ENCODE results near the gene CTF1. TPM values are rescaled to one million over a fixed set of nuclear protein-coding genes. Genes with fewer than 3 reads are reported as not detected.
"Not testable (repeated sequence)": the region's sequence is repeated elsewhere in the genome, so short reads cannot be mapped to it uniquely, and the experiment has no call there.

CTF1 gene
- total and polyA plus RNA-seq, 3 experiments from 2014 or later, result 0.33 TPM; not detected in 2

GRCh38 chr16:30889721-30890120 lies 6.7 kb upstream of the CTF1 start:
- ChIA-PET CTCF (interaction anchor here (5.8 kb wide), 1 partner anchor 12 kb away, joined by 33 read pairs; no protein-coding TSS in a partner anchor), POLR2A (interaction anchor here (1.6 kb wide), 1 partner anchor 12 kb away, joined by 5 read pairs; no protein-coding TSS in a partner anchor)
- peak overlapping the region in 2 of 8 donors; percentile 52 to 67 for H3K27ac Mint-ChIP-seq
- peaks cover 30 to 44% (median 36%) of the 10 kb centered on the region in 3 donors for H3K4me1 Mint-ChIP-seq
- H3K27me3 Mint-ChIP-seq, result peaks cover 0 to 2% of the 10 kb centered on the region in 2 donors
- Histone ChIP-seq H3K27me3 (ENCODE audit: insufficient read depth, low read length, poor library complexity, severe bottlenecking) (no peaks in the 10 kb centered on the region), H3K9me3 (ENCODE audit: low read length) (no peaks in the 10 kb centered on the region), H3K27ac (ENCODE audit: low read depth, low read length) (no peak overlapping the region), H3K36me3 (ENCODE audit: insufficient read depth, low read length) (peaks cover 6% of the 10 kb centered on the region), H3K4me3 (ENCODE audit: low read length) (no peak overlapping the region), H3K4me1 (ENCODE audit: insufficient read depth, low read length) (peaks cover 13% of the 10 kb centered on the region)
- H3K9me3 Mint-ChIP-seq, result no peaks in the 10 kb centered on the region
- peaks cover 0 to 59% (median 15%) of the 10 kb centered on the region in 3 donors for H3K36me3 Mint-ChIP-seq
- peak overlapping the region in 1 of 7 donors; percentile 87 for H3K4me3 Mint-ChIP-seq
- no peak for DNase-seq

- POLR2A ChIA-PET, result not testable (repeated sequence)
- H3K4me1 Mint-ChIP-seq, result peaks cover 38 to 49% (median 42%) of the 10 kb centered on the region in 3 donors
Observed at GRCh38 chr16:30891043-30891823, 5.2 kb upstream of the CTF1 start.

GRCh38 chr16:30892670-30893416 lies 3.6 kb upstream of the CTF1 start:
- Histone ChIP-seq H3K4me1 (ENCODE audit: insufficient read depth, low read length) (peaks cover 19% of the 10 kb centered on the region), H3K36me3 (ENCODE audit: insufficient read depth, low read length) (peaks cover 6% of the 10 kb centered on the region), H3K4me3 (ENCODE audit: low read length) (peak overlapping the region; percentile 79), H3K9me3 (ENCODE audit: low read length) (no peaks in the 10 kb centered on the region), H3K27ac (ENCODE audit: low read depth, low read length) (peak overlapping the region; percentile 64), H3K27me3 (ENCODE audit: insufficient read depth, low read length, poor library complexity, severe bottlenecking) (no peaks in the 10 kb centered on the region)
- H3K9me3 Mint-ChIP-seq, result no peaks in the 10 kb centered on the region
- peaks cover 43 to 59% (median 51%) of the 10 kb centered on the region in 3 donors for H3K4me1 Mint-ChIP-seq
- peak overlapping the region; percentile 35 to 97 (median 86) for H3K27ac Mint-ChIP-seq
- POLR2A ChIA-PET, result interaction anchor here (1.5 to 1.8 kb wide), 3 partner anchors 9 to 18 kb away, joined by 3 to 6 read pairs (median 5); no protein-coding TSS in a partner anchor
- CTCF ChIA-PET, result interaction anchor here (0.5 to 5.8 kb wide), 8 partner anchors 9 to 169 kb away, joined by 3 to 33 read pairs (median 3); no protein-coding TSS in a partner anchor
- peaks cover 0 to 37% (median 11%) of the 10 kb centered on the region in 3 donors for H3K36me3 Mint-ChIP-seq
- H3K27me3 Mint-ChIP-seq, result peaks cover 0 to 2% of the 10 kb centered on the region in 2 donors
- peak overlapping the region; percentile 83 to 94 (median 87) for H3K4me3 Mint-ChIP-seq
- DNase-seq, result no peak

More at GRCh38 chr16:30891043-30891823, 5.2 kb upstream of the CTF1 start:
- H3K27ac Mint-ChIP-seq, result peak overlapping the region in 5 of 8 donors; percentile 10 to 86 (median 66)
- H3K4me1 ChIP-seq (ENCODE audit: insufficient read depth, low read length), result peaks cover 13% of the 10 kb centered on the region
- H3K27ac ChIP-seq (ENCODE audit: low read depth, low read length); H3K4me3 ChIP-seq (ENCODE audit: low read length); H3K27me3 ChIP-seq (ENCODE audit: insufficient read depth, low read length, poor library complexity, severe bottlenecking); H3K36me3 ChIP-seq (ENCODE audit: insufficient read depth, low read length); H3K27me3 Mint-ChIP-seq; DNase-seq; H3K9me3 ChIP-seq (ENCODE audit: low read length); H3K9me3 Mint-ChIP-seq: not testable (repeated sequence)
- CTCF ChIA-PET, result interaction anchor here (5.8 kb wide), 1 partner anchor 10 kb away, joined by 33 read pairs; no protein-coding TSS in a partner anchor
- peaks cover 0 to 49% (median 11%) of the 10 kb centered on the region in 3 donors for H3K36me3 Mint-ChIP-seq
- H3K4me3 Mint-ChIP-seq, result peak overlapping the region in 4 of 7 donors; percentile 9 to 87 (median 27)

- peaks cover 19% of the 10 kb centered on the region for H3K4me1 ChIP-seq (ENCODE audit: insufficient read depth, low read length)
- Mint-ChIP-seq H3K36me3 (peaks cover 0 to 34% (median 11%) of the 10 kb centered on the region in 3 donors), H3K4me3 (peak overlapping the region; percentile 83 to 94 (median 87)), H3K27ac (peak overlapping the region; percentile 35 to 97 (median 86)), H3K27me3 (peaks cover 0 to 2% of the 10 kb centered on the region in 2 donors), H3K4me1 (peaks cover 43 to 59% (median 51%) of the 10 kb centered on the region in 3 donors), H3K9me3 (no peaks in the 10 kb centered on the region)
- no peaks in the 10 kb centered on the region for H3K9me3 ChIP-seq (ENCODE audit: low read length)
- peak overlapping the region; percentile 79 for H3K4me3 ChIP-seq (ENCODE audit: low read length)
- ChIA-PET POLR2A (interaction anchor here (1.5 to 1.8 kb wide), 3 partner anchors 9 to 19 kb away, joined by 3 to 6 read pairs (median 5); no protein-coding TSS in a partner anchor), CTCF (interaction anchor here (0.5 to 5.8 kb wide), 6 partner anchors 8 to 170 kb away, joined by 3 to 33 read pairs (median 4); no protein-coding TSS in a partner anchor)
- peaks cover 6% of the 10 kb centered on the region for H3K36me3 ChIP-seq (ENCODE audit: insufficient read depth, low read length)
- H3K27ac ChIP-seq (ENCODE audit: low read depth, low read length), result peak overlapping the region; percentile 64
- no peaks in the 10 kb centered on the region for H3K27me3 ChIP-seq (ENCODE audit: insufficient read depth, low read length, poor library complexity, severe bottlenecking)
- peak; percentile 17 to 67 (median 33) for DNase-seq
Observed at GRCh38 chr16:30893417-30893743, 3.0 kb upstream of the CTF1 start.

- peak; percentile 61 to 86 (median 75) for DNase-seq
- peaks cover 2% of the 10 kb centered on the region for H3K36me3 ChIP-seq (ENCODE audit: insufficient read depth, low read length)
- H3K4me3 ChIP-seq (ENCODE audit: low read length), result peak within 1 kb of the TSS; percentile 79
- peaks cover 0 to 2% of the 10 kb centered on the region in 2 donors for H3K27me3 Mint-ChIP-seq
- H3K27me3 ChIP-seq (ENCODE audit: insufficient read depth, low read length, poor library complexity, severe bottlenecking), result no peaks in the 10 kb centered on the region
- no peaks in the 10 kb centered on the region for H3K9me3 ChIP-seq (ENCODE audit: low read length)
- H3K27ac ChIP-seq (ENCODE audit: low read depth, low read length), result peak within 1 kb of the TSS; percentile 64
- peaks cover 0 to 28% (median 6%) of the 10 kb centered on the region in 3 donors for H3K36me3 Mint-ChIP-seq
- H3K4me3 Mint-ChIP-seq, result peak within 1 kb of the TSS; percentile 83 to 94 (median 88)
- peaks cover 19% of the 10 kb centered on the region for H3K4me1 ChIP-seq (ENCODE audit: insufficient read depth, low read length)
- peak within 1 kb of the TSS; percentile 87 to 97 (median 92) for H3K27ac Mint-ChIP-seq
- peaks cover 41 to 56% (median 47%) of the 10 kb centered on the region in 3 donors for H3K4me1 Mint-ChIP-seq
- no peaks in the 10 kb centered on the region for H3K9me3 Mint-ChIP-seq
- ChIA-PET CTCF (interaction anchor here (0.5 to 5.8 kb wide), 5 partner anchors 8 to 170 kb away, joined by 3 to 33 read pairs (median 4); no protein-coding TSS in a partner anchor), POLR2A (interaction anchor here (1.5 to 1.8 kb wide), 3 partner anchors 8 to 19 kb away, joined by 3 to 6 read pairs (median 5); no protein-coding TSS in a partner anchor)
Observed at GRCh38 chr16:30893744-30894539, 2.5 kb upstream of the CTF1 start, which contains the start of gene BCL7C. TSS of gene BCL7C (minus strand) at chr16:30894077. CDS start at chr16:30893944, 133 bp downstream.

- CTCF ChIA-PET, result no interaction called here
Observed at GRCh38 chr16:30894540-30895368, 1.7 kb upstream of the CTF1 start.

More at GRCh38 chr16:30894540-30895368, 1.7 kb upstream of the CTF1 start:
- Histone ChIP-seq H3K4me3 (ENCODE audit: low read length) (no peak overlapping the region), H3K27me3 (ENCODE audit: insufficient read depth, low read length, poor library complexity, severe bottlenecking) (no peaks in the 10 kb centered on the region), H3K27ac (ENCODE audit: low read depth, low read length) (peak overlapping the region; percentile 64), H3K36me3 (ENCODE audit: insufficient read depth, low read length) (no peaks in the 10 kb centered on the region), H3K4me1 (ENCODE audit: insufficient read depth, low read length) (peaks cover 19% of the 10 kb centered on the region), H3K9me3 (ENCODE audit: low read length) (no peaks in the 10 kb centered on the region)
- Mint-ChIP-seq H3K27me3 (peaks cover 0 to 2% of the 10 kb centered on the region in 2 donors), H3K36me3 (peaks cover 0 to 23% (median 3%) of the 10 kb centered on the region in 3 donors), H3K27ac (peak overlapping the region; percentile 87 to 95 (median 92)), H3K4me1 (peaks cover 41 to 54% (median 46%) of the 10 kb centered on the region in 3 donors), H3K9me3 (no peaks in the 10 kb centered on the region), H3K4me3 (peak overlapping the region; percentile 78 to 91 (median 87))
- DNase-seq, result peak in 1 of 5 donors; percentile 23
- POLR2A ChIA-PET, result interaction anchor here (1.9 kb wide), 1 partner anchor 18 kb away, joined by 6 read pairs; no protein-coding TSS in a partner anchor
